Activated T-cell treated with anti-CD3 and anti-CD28 coated beads, Interleukin-2, amount 50 U/mL, for 72 hours (primary cell): Measurements from ENCODE around the gene SYK. TPM values are rescaled to one million over a fixed set of nuclear protein-coding genes. Genes with fewer than 3 reads are reported as not detected.

Experiments
- ATAC-seq, 2 donors: fragments of 150-1000 bp; cut with Tn5 transposase; replicated peaks in 1 of 2; 2 replicates each; pipeline ENCODE4 v1.10.0; 2021; ENCODE audit warnings: moderate library complexity in 2 of 2, mild to moderate bottlenecking in 1 of 2
- DNase-seq, 2 donors: peaks; one replicate each; pipeline ENCODE4 v3.0.0; 2021 to 2022; ENCODE audit warnings: mixed read lengths in 1 of 2
- H3K27ac Mint-ChIP-seq: one replicate; pipeline ENCODE4 v1.8.0; 2022; ENCODE audit warnings: mild to moderate bottlenecking, moderate library complexity, mixed read lengths
- H3K27me3 Mint-ChIP-seq: one replicate; pipeline ENCODE4 v1.8.0; 2022; ENCODE audit warnings: low read depth, mixed read lengths
- H3K36me3 Mint-ChIP-seq, 2 donors: one replicate each; pipeline ENCODE4 v1.8.0; 2022; ENCODE audit warnings: mixed read lengths in 2 of 2, mild to moderate bottlenecking in 1 of 2; ENCODE audit not compliant: insufficient read depth in 2 of 2
- H3K4me1 Mint-ChIP-seq: one replicate; pipeline ENCODE4 v1.8.0; 2022; ENCODE audit warnings: low read depth, mixed read lengths
- H3K4me3 Mint-ChIP-seq, 2 donors: one replicate each; pipeline ENCODE4 v1.8.0; 2022; ENCODE audit warnings: mild to moderate bottlenecking in 2 of 2, mixed read lengths in 2 of 2, moderate library complexity in 2 of 2
- H3K9me3 Mint-ChIP-seq, 2 donors: one replicate each; pipeline ENCODE4 v1.8.0; 2022; ENCODE audit warnings: mixed read lengths in 2 of 2
- total RNA-seq, 2 donors: library from RNA; stranded (reverse); gene quantifications; one replicate each; pipeline ENCODE4 v1.2.3, GENCODE V29; 2022

Gene SYK
- total RNA-seq, 2 donors from 2014 or later, result 0.19 to 0.44 TPM

- no peak overlapping the region for H3K27ac Mint-ChIP-seq
- ATAC-seq, result no peak
These were observed 102.3 kb downstream of the SYK start for GRCh38 chr9:90903766-90904424.

GRCh38 chr9:90904706-90905478 is 103.3 kb downstream of the SYK start:
- H3K27ac Mint-ChIP-seq, result no peak overlapping the region
- no peak for DNase-seq
- no peaks in the 10 kb centered on the region for H3K4me1 Mint-ChIP-seq
- H3K36me3 Mint-ChIP-seq, result no peaks in the 10 kb centered on the region
- no peak for ATAC-seq
- no peaks in the 10 kb centered on the region for H3K9me3 Mint-ChIP-seq
- H3K4me3 Mint-ChIP-seq, result no peak overlapping the region
- H3K27me3 Mint-ChIP-seq, result no peaks in the 10 kb centered on the region

More at GRCh38 chr9:90903766-90904424, 102.3 kb downstream of the SYK start:
- no peaks in the 10 kb centered on the region for H3K9me3 Mint-ChIP-seq
- no peak for DNase-seq
- no peaks in the 10 kb centered on the region for H3K4me1 Mint-ChIP-seq
- H3K4me3 Mint-ChIP-seq, result no peak overlapping the region
- H3K36me3 Mint-ChIP-seq, result no peaks in the 10 kb centered on the region
- no peaks in the 10 kb centered on the region for H3K27me3 Mint-ChIP-seq

GRCh38 chr9:90905822-90906221 is 104.2 kb downstream of the SYK start:
- Mint-ChIP-seq H3K4me1 (no peaks in the 10 kb centered on the region), H3K4me3 (no peak overlapping the region), H3K9me3 (no peaks in the 10 kb centered on the region), H3K36me3 (no peaks in the 10 kb centered on the region), H3K27me3 (no peaks in the 10 kb centered on the region), H3K27ac (no peak overlapping the region)
- ATAC-seq (no peak), DNase-seq (no peak)

GRCh38 chr9:90906316-90907055 is 104.9 kb downstream of the SYK start:
- Mint-ChIP-seq H3K36me3 (no peaks in the 10 kb centered on the region), H3K4me3 (no peak overlapping the region), H3K27ac (no peak overlapping the region), H3K9me3 (no peaks in the 10 kb centered on the region), H3K27me3 (no peaks in the 10 kb centered on the region), H3K4me1 (no peaks in the 10 kb centered on the region)
- DNase-seq, result no peak
- no peak for ATAC-seq

GRCh38 chr9:90907056-90907445 is 105.4 kb downstream of the SYK start:
- no peak overlapping the region for H3K27ac Mint-ChIP-seq

GRCh38 chr9:90907790-90908189 is 106.2 kb downstream of the SYK start:
- ATAC-seq (no peak), DNase-seq (no peak)
- no peaks in the 10 kb centered on the region for H3K27me3 Mint-ChIP-seq
- no peak overlapping the region for H3K4me3 Mint-ChIP-seq
- H3K36me3 Mint-ChIP-seq, result no peaks in the 10 kb centered on the region
- no peaks in the 10 kb centered on the region for H3K9me3 Mint-ChIP-seq
- H3K4me1 Mint-ChIP-seq, result no peaks in the 10 kb centered on the region
- no peak overlapping the region for H3K27ac Mint-ChIP-seq

More at GRCh38 chr9:90907056-90907445, 105.4 kb downstream of the SYK start:
- Mint-ChIP-seq H3K4me1 (no peaks in the 10 kb centered on the region), H3K9me3 (no peaks in the 10 kb centered on the region), H3K27me3 (no peaks in the 10 kb centered on the region), H3K36me3 (no peaks in the 10 kb centered on the region), H3K4me3 (no peak overlapping the region)
- DNase-seq (no peak), ATAC-seq (no peak)

- no peaks in the 10 kb centered on the region for H3K4me1 Mint-ChIP-seq
- H3K27me3 Mint-ChIP-seq, result no peaks in the 10 kb centered on the region
These were observed 107.6 kb downstream of the SYK start for GRCh38 chr9:90909225-90909624.

GRCh38 chr9:90909747-90910283 is 108.2 kb downstream of the SYK start:
- Mint-ChIP-seq H3K27ac (no peak overlapping the region), H3K9me3 (no peaks in the 10 kb centered on the region), H3K4me3 (no peak overlapping the region), H3K27me3 (no peaks in the 10 kb centered on the region), H3K36me3 (no peaks in the 10 kb centered on the region), H3K4me1 (peaks cover 4% of the 10 kb centered on the region)
- DNase-seq (no peak), ATAC-seq (no peak)

More at GRCh38 chr9:90909225-90909624, 107.6 kb downstream of the SYK start:
- no peak overlapping the region for H3K4me3 Mint-ChIP-seq
- H3K36me3 Mint-ChIP-seq, result no peaks in the 10 kb centered on the region
- DNase-seq, result no peak
- no peak for ATAC-seq
- H3K9me3 Mint-ChIP-seq, result no peaks in the 10 kb centered on the region
- no peak overlapping the region for H3K27ac Mint-ChIP-seq

GRCh38 chr9:90914196-90914595 is 112.6 kb downstream of the SYK start:
- Mint-ChIP-seq H3K27me3 (no peaks in the 10 kb centered on the region), H3K4me3 (no peak overlapping the region), H3K36me3 (no peaks in the 10 kb centered on the region), H3K4me1 (peaks cover 13% of the 10 kb centered on the region), H3K27ac (no peak overlapping the region), H3K9me3 (no peaks in the 10 kb centered on the region)
- DNase-seq (no peak), ATAC-seq (no peak)

- H3K4me3 Mint-ChIP-seq, result no peak overlapping the region
- DNase-seq (peak; percentile 78 to 84), ATAC-seq (peak; percentile 96)
- H3K27me3 Mint-ChIP-seq, result no peaks in the 10 kb centered on the region
- H3K27ac Mint-ChIP-seq, result no peak overlapping the region
- no peaks in the 10 kb centered on the region for H3K9me3 Mint-ChIP-seq
- H3K4me1 Mint-ChIP-seq, result peaks cover 13% of the 10 kb centered on the region
- H3K36me3 Mint-ChIP-seq, result no peaks in the 10 kb centered on the region
These were observed 113.4 kb downstream of the SYK start for GRCh38 chr9:90914868-90915483.

- Mint-ChIP-seq H3K27me3 (no peaks in the 10 kb centered on the region), H3K4me3 (no peak overlapping the region), H3K4me1 (peaks cover 13% of the 10 kb centered on the region), H3K27ac (no peak overlapping the region), H3K9me3 (no peaks in the 10 kb centered on the region), H3K36me3 (no peaks in the 10 kb centered on the region)
- ATAC-seq, result peak in 1 of 2 donors; percentile 29
- DNase-seq, result peak; percentile 60
These were observed 114.1 kb downstream of the SYK start for GRCh38 chr9:90915693-90916092.

- H3K27ac Mint-ChIP-seq, result no peak overlapping the region
These were observed 114.6 kb downstream of the SYK start for GRCh38 chr9:90916147-90916734.

More at GRCh38 chr9:90916147-90916734, 114.6 kb downstream of the SYK start:
- DNase-seq (no peak), ATAC-seq (no peak)
- Mint-ChIP-seq H3K4me3 (no peak overlapping the region), H3K27me3 (peaks cover 2% of the 10 kb centered on the region), H3K36me3 (no peaks in the 10 kb centered on the region), H3K9me3 (no peaks in the 10 kb centered on the region), H3K4me1 (peaks cover 13% of the 10 kb centered on the region)
